ENCODE results near the gene CCDC192.

DNA sequence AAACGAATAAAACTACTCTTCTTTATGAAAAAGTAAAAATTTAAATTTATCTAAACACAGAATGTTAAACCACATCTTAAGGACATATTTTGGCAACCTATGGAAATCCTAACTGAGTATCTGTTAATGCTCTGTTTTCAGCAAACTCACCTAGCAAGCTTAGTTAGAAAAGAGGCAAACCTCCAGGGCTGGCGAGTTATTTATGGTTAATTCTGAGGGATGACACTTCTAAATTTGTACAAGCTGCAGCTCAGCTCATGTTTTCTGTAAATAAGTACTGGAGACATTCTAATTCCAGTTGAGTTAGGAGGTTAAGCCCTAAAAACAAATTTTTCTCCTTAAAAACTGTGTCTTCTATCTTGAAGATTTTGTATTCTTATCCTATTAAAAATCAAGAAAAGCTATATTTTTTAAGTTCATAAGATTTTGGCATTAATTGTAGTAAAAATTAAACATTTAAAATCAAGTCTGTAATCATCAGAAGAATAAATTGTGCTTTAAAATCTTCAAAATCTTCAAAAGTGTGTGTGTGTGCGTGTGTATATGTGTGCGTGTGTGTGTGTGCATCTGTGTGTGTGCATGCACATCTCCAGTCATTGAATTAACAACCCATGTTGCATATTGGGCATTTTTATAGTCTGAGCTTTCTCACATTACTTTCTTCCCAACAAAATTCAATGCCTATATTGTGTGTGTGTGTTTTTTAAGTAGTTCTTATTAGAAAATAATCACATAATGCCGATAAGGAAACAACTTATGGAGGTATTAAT lies 127.8 kb downstream of the CCDC192 start:
- TF ChIP-seq POLR2A (IDR thresholded peaks at IDR 0.05; ENCODE audit: low read depth, low read length) = no peak
- TF ChIP-seq, protein P1, sequence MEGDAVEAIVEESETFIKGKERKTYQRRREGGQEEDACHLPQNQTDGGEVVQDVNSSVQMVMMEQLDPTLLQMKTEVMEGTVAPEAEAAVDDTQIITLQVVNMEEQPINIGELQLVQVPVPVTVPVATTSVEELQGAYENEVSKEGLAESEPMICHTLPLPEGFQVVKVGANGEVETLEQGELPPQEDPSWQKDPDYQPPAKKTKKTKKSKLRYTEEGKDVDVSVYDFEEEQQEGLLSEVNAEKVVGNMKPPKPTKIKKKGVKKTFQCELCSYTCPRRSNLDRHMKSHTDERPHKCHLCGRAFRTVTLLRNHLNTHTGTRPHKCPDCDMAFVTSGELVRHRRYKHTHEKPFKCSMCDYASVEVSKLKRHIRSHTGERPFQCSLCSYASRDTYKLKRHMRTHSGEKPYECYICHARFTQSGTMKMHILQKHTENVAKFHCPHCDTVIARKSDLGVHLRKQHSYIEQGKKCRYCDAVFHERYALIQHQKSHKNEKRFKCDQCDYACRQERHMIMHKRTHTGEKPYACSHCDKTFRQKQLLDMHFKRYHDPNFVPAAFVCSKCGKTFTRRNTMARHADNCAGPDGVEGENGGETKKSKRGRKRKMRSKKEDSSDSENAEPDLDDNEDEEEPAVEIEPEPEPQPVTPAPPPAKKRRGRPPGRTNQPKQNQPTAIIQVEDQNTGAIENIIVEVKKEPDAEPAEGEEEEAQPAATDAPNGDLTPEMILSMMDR (conservative IDR thresholded peaks at IDR 0.05; ENCODE audit: low read depth, low read length) = no peak

Data from IMR-90 (cell line).